AG08395 (cell line): Measurements from ENCODE around the gene CDRT4.

Source experiments
- DNase-seq: peaks from one replicate; pipeline ENCODE4 v3.0.0; 2012; ENCODE audit warnings: mixed read lengths, low spot score

The CDRT4 gene

GRCh38 chr17:15431766-15432165, 35.7 kb downstream of the CDRT4 start:
- no peak for DNase-seq

- no peak for DNase-seq
Observed at GRCh38 chr17:15431196-15431595, 36.2 kb downstream of the CDRT4 start.

- no peak for DNase-seq
Observed at GRCh38 chr17:15424521-15424920, 42.9 kb downstream of the CDRT4 start.

GRCh38 chr17:15422392-15422965, 44.9 kb downstream of the CDRT4 start:
- DNase-seq: no peak

GRCh38 chr17:15418781-15419180, 48.6 kb downstream of the CDRT4 start:
- DNase-seq: no peak

- no peak for DNase-seq
Observed at GRCh38 chr17:15414532-15415306, 52.7 kb downstream of the CDRT4 start.

GRCh38 chr17:15413101-15413771, 54.2 kb downstream of the CDRT4 start:
- no peak for DNase-seq

GRCh38 chr17:15412606-15413005, 54.8 kb downstream of the CDRT4 start:
- DNase-seq: no peak

- DNase-seq: peak; percentile 44
Observed at GRCh38 chr17:15411384-15412198, 55.8 kb downstream of the CDRT4 start.

- DNase-seq: peak; percentile 93
Observed at GRCh38 chr17:15409721-15410250, 57.6 kb downstream of the CDRT4 start.

GRCh38 chr17:15408803-15409202, 58.6 kb downstream of the CDRT4 start:
- DNase-seq: no peak

- DNase-seq: no peak
Observed at GRCh38 chr17:15406081-15406480, 61.3 kb downstream of the CDRT4 start.

- no peak for DNase-seq
Observed at GRCh38 chr17:15405058-15405415, 62.4 kb downstream of the CDRT4 start.

GRCh38 chr17:15404106-15405057, 63.0 kb downstream of the CDRT4 start:
- DNase-seq: no peak

GRCh38 chr17:15403276-15403939, 64.0 kb downstream of the CDRT4 start:
- peak; percentile 37 for DNase-seq

- DNase-seq: no peak
Observed at GRCh38 chr17:15399443-15399842, 68.0 kb downstream of the CDRT4 start.

GRCh38 chr17:15398736-15399331, 68.6 kb downstream of the CDRT4 start:
- peak; percentile 72 for DNase-seq

GRCh38 chr17:15398291-15398690, 69.1 kb downstream of the CDRT4 start:
- peak; percentile 76 for DNase-seq

- DNase-seq: no peak
Observed at GRCh38 chr17:15397620-15398019, 69.8 kb downstream of the CDRT4 start.

- no peak for DNase-seq
Observed at GRCh38 chr17:15395091-15395490, 72.3 kb downstream of the CDRT4 start.
